Tibial artery (tissue), 4 donors: ENCODE results near the gene LARP4B.

Experiments used
- DNase-seq, 2 donors: peaks; one replicate each; pipeline ENCODE4 v3.0.0-alpha.2; 2019
- H3K27ac ChIP-seq, 2 donors: fragments of 200-600 bp; sonication (generic) in 1 of 2; 1 replicate in 1 of 2; 2 replicates in 1 of 2; pipeline ENCODE4 v1.5.1; 2018 to 2019; ENCODE audit warnings: mild to moderate bottlenecking in 1 of 2
- H3K27me3 ChIP-seq, 2 donors: fragments of 200-600 bp; sonication (generic) in 1 of 2; one replicate each; pipeline versions ENCODE4 v1.5.1 to v1.6.0; 2016 to 2019
- H3K36me3 ChIP-seq, 3 donors: fragments of 200-600 bp; sonication (generic) in 2 of 3; one replicate each; pipeline ENCODE4 v1.5.1; 2016 to 2019; ENCODE audit warnings: mild to moderate bottlenecking in 2 of 3
- H3K4me1 ChIP-seq, 4 donors: fragments of 200-600 bp; sonication (generic) in 2 of 4; 1 replicate in 3 of 4; 2 replicates in 1 of 4; pipeline ENCODE4 v1.5.1; 2016 to 2019
- H3K4me3 ChIP-seq, 2 donors: fragments of 200-600 bp; sonication (generic) in 1 of 2; 1 replicate in 1 of 2; 2 replicates in 1 of 2; pipeline ENCODE4 v1.5.1; 2018 to 2019; ENCODE audit warnings: mild to moderate bottlenecking in 2 of 2
- H3K9me3 ChIP-seq, 3 donors: fragments of 200-600 bp; sonication (generic) in 1 of 3; one replicate each; pipeline ENCODE4 v1.5.1; 2016 to 2019
- CTCF ChIP-seq, 2 experiments: fragments of 200-600 bp in 1 of 2; fragments of 450-650 bp in 1 of 2; IDR thresholded peaks; one replicate each; pipeline ENCODE4 v1.5.1; 2017 to 2019; ENCODE audit warnings: antibody characterized with exemption in 2 of 2, mild to moderate bottlenecking in 1 of 2, moderate library complexity in 1 of 2
- intact Hi-C: fragments of 100-400 bp; cut with DNase I; formaldehyde crosslinking; loops from one replicate; pipeline ENCODE4 v1.15.0; 2023; ENCODE audit warnings: low total_unique reads

LARP4B gene

GRCh38 chr10:796233-796632 is 135.3 kb downstream of the LARP4B start:
- Histone ChIP-seq H3K27ac (no peak overlapping the region), H3K9me3 (no peaks in the 10 kb centered on the region), H3K4me3 (no peak overlapping the region), H3K4me1 (no peaks in the 10 kb centered on the region), H3K36me3 (no peaks in the 10 kb centered on the region), H3K27me3 (no peaks in the 10 kb centered on the region)
- intact Hi-C loops: no loop called here
- no peak for DNase-seq
- TF ChIP-seq CTCF (IDR thresholded peaks at IDR 0.05): no peak

- no peaks in the 10 kb centered on the region for H3K27me3 ChIP-seq
- H3K36me3 ChIP-seq: no peaks in the 10 kb centered on the region
- peak; percentile 2 to 54 for DNase-seq
- intact Hi-C loops: no loop called here
- H3K9me3 ChIP-seq: no peaks in the 10 kb centered on the region
- peaks cover 0 to 6% (median 0%) of the 10 kb centered on the region in 4 donors for H3K4me1 ChIP-seq
- no peak for TF ChIP-seq CTCF (IDR thresholded peaks at IDR 0.05)
- no peak overlapping the region for H3K27ac ChIP-seq
- no peak overlapping the region for H3K4me3 ChIP-seq
Observed at GRCh38 chr10:794382-794956, 137.0 kb downstream of the LARP4B start.

GRCh38 chr10:792792-793100 is 138.8 kb downstream of the LARP4B start:
- intact Hi-C loops: no loop called here
- no peak overlapping the region for H3K4me3 ChIP-seq
- H3K9me3 ChIP-seq: no peaks in the 10 kb centered on the region
- H3K4me1 ChIP-seq: peaks cover 0 to 17% (median 5%) of the 10 kb centered on the region in 4 donors
- no peak for DNase-seq
- no peak for TF ChIP-seq CTCF (IDR thresholded peaks at IDR 0.05)
- no peak overlapping the region for H3K27ac ChIP-seq
- no peaks in the 10 kb centered on the region for H3K27me3 ChIP-seq
- no peaks in the 10 kb centered on the region for H3K36me3 ChIP-seq

- TF ChIP-seq CTCF (IDR thresholded peaks at IDR 0.05): no peak
- H3K27ac ChIP-seq: no peak overlapping the region
- DNase-seq: peak in 1 of 2 donors; percentile 29
- H3K4me3 ChIP-seq: no peak overlapping the region
- H3K4me1 ChIP-seq: peaks cover 0 to 17% (median 5%) of the 10 kb centered on the region in 4 donors
- no peaks in the 10 kb centered on the region for H3K27me3 ChIP-seq
- no peaks in the 10 kb centered on the region for H3K36me3 ChIP-seq
- intact Hi-C loops: no loop called here
- no peaks in the 10 kb centered on the region for H3K9me3 ChIP-seq
Observed at GRCh38 chr10:792083-792791, 139.3 kb downstream of the LARP4B start.

GRCh38 chr10:791639-792038 is 139.9 kb downstream of the LARP4B start:
- no peaks in the 10 kb centered on the region for H3K36me3 ChIP-seq
- H3K27ac ChIP-seq: no peak overlapping the region
- TF ChIP-seq CTCF (IDR thresholded peaks at IDR 0.05): no peak
- peaks cover 0 to 17% (median 5%) of the 10 kb centered on the region in 4 donors for H3K4me1 ChIP-seq
- H3K9me3 ChIP-seq: no peaks in the 10 kb centered on the region
- peak in 1 of 2 donors; percentile 42 for DNase-seq
- no peak overlapping the region for H3K4me3 ChIP-seq
- no peaks in the 10 kb centered on the region for H3K27me3 ChIP-seq
- intact Hi-C loops: no loop called here
